Adrenal gland (tissue), 5 donors: Measurements from ENCODE around the gene PRPS1L1.

ENCODE experiments used
- CTCF ChIP-seq, 6 experiments: fragments of 450-650 bp in 4 of 6; fragments of 200-600 bp in 2 of 6; sonication (generic) in 1 of 6; IDR thresholded peaks; 1 replicate in 5 of 6; 2 replicates in 1 of 6; pipeline versions ENCODE4 v1.5.1 to v1.8.0; 2016 to 2021; ENCODE audit warnings: antibody characterized with exemption in 6 of 6, mild to moderate bottlenecking in 2 of 6, moderate library complexity in 1 of 6
- POLR2A ChIP-seq, 2 donors: fragments of 450-650 bp; IDR thresholded peaks; one replicate each; pipeline ENCODE4 v1.6.1; 2017; ENCODE audit warnings: antibody characterized with exemption in 2 of 2, mild to moderate bottlenecking in 2 of 2, moderate library complexity in 1 of 2
- donor health status: DM: no; HTN: no; CAD: no.

GRCh38 chr7:18045171-18045570 lies 17.5 kb upstream of the PRPS1L1 start:
- TF ChIP-seq POLR2A (IDR thresholded peaks at IDR 0.05) (no peak), CTCF (IDR thresholded peaks at IDR 0.05) (no peak)
